Dendritic cell treated with granulocyte-macrophage colony-stimulating factor and Interleukin-4, amounts not matched to agents 40 ng/mL and 50 ng/mL, for 4 days (primary cell): ENCODE measurements around the gene HRAS.
A peak's percentile ranks its signal among the peaks of the same experiment; 100 is the strongest.
"Not testable (repeated sequence)": the region's sequence is repeated elsewhere in the genome, so short reads cannot be mapped to it uniquely, and the experiment has no call there.

Experiments
- H3K27ac Mint-ChIP-seq: one replicate; pipeline ENCODE4 v1.8.0; 2022; ENCODE audit warnings: mild to moderate bottlenecking, mixed read lengths
- H3K27me3 Mint-ChIP-seq: one replicate; pipeline ENCODE4 v1.8.0; 2022; ENCODE audit warnings: mild to moderate bottlenecking, mixed read lengths
- H3K36me3 Mint-ChIP-seq: one replicate; pipeline ENCODE4 v1.8.0; 2022; ENCODE audit warnings: low read depth, mixed read lengths
- H3K4me1 Mint-ChIP-seq: one replicate; pipeline ENCODE4 v1.8.0; 2022; ENCODE audit warnings: low read depth, mixed read lengths
- H3K4me3 Mint-ChIP-seq: one replicate; pipeline ENCODE4 v1.8.0; 2022; ENCODE audit warnings: mild to moderate bottlenecking, moderate library complexity, mixed read lengths
- H3K9me3 Mint-ChIP-seq: one replicate; pipeline ENCODE4 v1.8.0; 2022; ENCODE audit warnings: mixed read lengths
- intact Hi-C: fragments of 100-400 bp; cut with micrococcal nuclease; formaldehyde crosslinking; loops from one replicate; pipeline ENCODE4 v1.15.0; 2022

HRAS gene

GRCh38 chr11:574031-574570 lies 38.7 kb upstream of the HRAS start:
- Mint-ChIP-seq H3K4me3 (peak overlapping the region; percentile 72), H3K36me3 (peaks cover 16% of the 10 kb centered on the region), H3K4me1 (peaks cover 38% of the 10 kb centered on the region), H3K27me3 (peaks cover 51% of the 10 kb centered on the region)
- H3K27ac Mint-ChIP-seq, intact Hi-C loops, H3K9me3 Mint-ChIP-seq: not testable (repeated sequence)

GRCh38 chr11:573146-573759 lies 37.9 kb upstream of the HRAS start:
- H3K4me3 Mint-ChIP-seq: no peak overlapping the region
- no peaks in the 10 kb centered on the region for H3K9me3 Mint-ChIP-seq
- intact Hi-C loops: no loop called here
- peaks cover 9% of the 10 kb centered on the region for H3K36me3 Mint-ChIP-seq
- H3K27me3 Mint-ChIP-seq: peaks cover 53% of the 10 kb centered on the region
- H3K27ac Mint-ChIP-seq: no peak overlapping the region
- H3K4me1 Mint-ChIP-seq: peaks cover 31% of the 10 kb centered on the region

- no peak overlapping the region for H3K4me3 Mint-ChIP-seq
- no peak overlapping the region for H3K27ac Mint-ChIP-seq
- peaks cover 19% of the 10 kb centered on the region for H3K4me1 Mint-ChIP-seq
- H3K27me3 Mint-ChIP-seq: peaks cover 63% of the 10 kb centered on the region
- intact Hi-C loops: no loop called here
- H3K9me3 Mint-ChIP-seq: no peaks in the 10 kb centered on the region
- peaks cover 15% of the 10 kb centered on the region for H3K36me3 Mint-ChIP-seq
Observed at GRCh38 chr11:571802-572185, 36.4 kb upstream of the HRAS start.

GRCh38 chr11:569158-569885 lies 33.9 kb upstream of the HRAS start:
- H3K27me3 Mint-ChIP-seq: peaks cover 53% of the 10 kb centered on the region
- no peaks in the 10 kb centered on the region for H3K9me3 Mint-ChIP-seq
- H3K4me1 Mint-ChIP-seq: peaks cover 12% of the 10 kb centered on the region
- peak overlapping the region; percentile 82 for H3K4me3 Mint-ChIP-seq
- H3K27ac Mint-ChIP-seq: peak overlapping the region; percentile 83
- intact Hi-C loops: no loop called here
- H3K36me3 Mint-ChIP-seq: peaks cover 20% of the 10 kb centered on the region

- peak overlapping the region; percentile 82 for H3K4me3 Mint-ChIP-seq
- peaks cover 13% of the 10 kb centered on the region for H3K4me1 Mint-ChIP-seq
- no peaks in the 10 kb centered on the region for H3K9me3 Mint-ChIP-seq
- intact Hi-C loops: no loop called here
- peaks cover 28% of the 10 kb centered on the region for H3K36me3 Mint-ChIP-seq
- H3K27ac Mint-ChIP-seq: peak overlapping the region; percentile 83
- peaks cover 49% of the 10 kb centered on the region for H3K27me3 Mint-ChIP-seq
Observed at GRCh38 chr11:568306-569157, 33.2 kb upstream of the HRAS start.

- Mint-ChIP-seq H3K27ac (no peak overlapping the region), H3K9me3 (no peaks in the 10 kb centered on the region), H3K36me3 (peaks cover 35% of the 10 kb centered on the region), H3K4me3 (peak overlapping the region; percentile 74), H3K4me1 (peaks cover 17% of the 10 kb centered on the region), H3K27me3 (peaks cover 42% of the 10 kb centered on the region)
- intact Hi-C loops: no loop called here
Observed at GRCh38 chr11:567629-568292, 32.4 kb upstream of the HRAS start.

- H3K9me3 Mint-ChIP-seq: no peaks in the 10 kb centered on the region
Observed at GRCh38 chr11:567011-567628, 31.7 kb upstream of the HRAS start.

GRCh38 chr11:565921-566509 lies 30.6 kb upstream of the HRAS start:
- H3K4me3 Mint-ChIP-seq: no peak overlapping the region
- peaks cover 40% of the 10 kb centered on the region for H3K36me3 Mint-ChIP-seq
- H3K27ac Mint-ChIP-seq: no peak overlapping the region
- no peaks in the 10 kb centered on the region for H3K9me3 Mint-ChIP-seq
- H3K4me1 Mint-ChIP-seq: peaks cover 24% of the 10 kb centered on the region
- peaks cover 30% of the 10 kb centered on the region for H3K27me3 Mint-ChIP-seq
- intact Hi-C loops: no loop called here

More at GRCh38 chr11:567011-567628, 31.7 kb upstream of the HRAS start:
- Mint-ChIP-seq H3K27ac (no peak overlapping the region), H3K27me3 (peaks cover 36% of the 10 kb centered on the region), H3K36me3 (peaks cover 40% of the 10 kb centered on the region), H3K4me3 (peak overlapping the region; percentile 74), H3K4me1 (peaks cover 17% of the 10 kb centered on the region)
- intact Hi-C loops: no loop called here

- H3K9me3 Mint-ChIP-seq: no peaks in the 10 kb centered on the region
- H3K27me3 Mint-ChIP-seq: peaks cover 22% of the 10 kb centered on the region
- peaks cover 34% of the 10 kb centered on the region for H3K4me1 Mint-ChIP-seq
- H3K36me3 Mint-ChIP-seq: peaks cover 40% of the 10 kb centered on the region
- H3K27ac Mint-ChIP-seq: no peak overlapping the region
- intact Hi-C loops: no loop called here
- H3K4me3 Mint-ChIP-seq: no peak overlapping the region
Observed at GRCh38 chr11:563812-564578, 28.6 kb upstream of the HRAS start.

GRCh38 chr11:563066-563811 lies 27.9 kb upstream of the HRAS start:
- H3K4me1 Mint-ChIP-seq: peaks cover 34% of the 10 kb centered on the region
- no peak overlapping the region for H3K4me3 Mint-ChIP-seq
- no peak overlapping the region for H3K27ac Mint-ChIP-seq
- H3K36me3 Mint-ChIP-seq: peaks cover 40% of the 10 kb centered on the region
- H3K27me3 Mint-ChIP-seq: peaks cover 29% of the 10 kb centered on the region
- no peaks in the 10 kb centered on the region for H3K9me3 Mint-ChIP-seq
- intact Hi-C loops: no loop called here

GRCh38 chr11:562046-562645 lies 26.8 kb upstream of the HRAS start:
- intact Hi-C loops: no loop called here
- Mint-ChIP-seq H3K27ac (no peak overlapping the region), H3K4me3 (peak overlapping the region; percentile 78), H3K9me3 (no peaks in the 10 kb centered on the region), H3K27me3 (peaks cover 32% of the 10 kb centered on the region), H3K4me1 (peaks cover 34% of the 10 kb centered on the region), H3K36me3 (peaks cover 34% of the 10 kb centered on the region)
